Upper lobe of left lung (tissue), 6 donors: ENCODE measurements around the gene MESP2. TPM values are rescaled to one million over a fixed set of nuclear protein-coding genes. Genes with fewer than 3 reads are reported as not detected.
"Not testable (repeated sequence)": the region's sequence is repeated elsewhere in the genome, so short reads cannot be mapped to it uniquely, and the experiment has no call there.

ENCODE experiments used
- ATAC-seq, 2 donors: fragments of 200-7000 bp; cut with Tn5 transposase; one replicate each; pipeline ENCODE4 v1.9.1; 2022; ENCODE audit warnings: mild to moderate bottlenecking in 2 of 2, moderate library complexity in 2 of 2; ENCODE audit not compliant: low FRiP score in 2 of 2
- DNase-seq, 2 donors: peaks; one replicate each; pipeline ENCODE4 v3.0.0-alpha.2; 2019 to 2020
- H3K27ac ChIP-seq, 4 donors: fragments of 200-600 bp; sonication (generic); one replicate each; pipeline ENCODE4 v1.5.1; 2016 to 2019
- H3K27me3 ChIP-seq, 4 donors: fragments of 200-600 bp; sonication (generic); one replicate each; pipeline ENCODE4 v1.5.1; 2017 to 2019
- H3K36me3 ChIP-seq, 4 donors: fragments of 200-600 bp; sonication (generic); one replicate each; pipeline ENCODE4 v1.5.1; 2016 to 2019
- H3K4me1 ChIP-seq, 4 donors: fragments of 200-600 bp; sonication (generic); one replicate each; pipeline ENCODE4 v1.5.1; 2018 to 2019
- H3K4me3 ChIP-seq, 4 donors: fragments of 200-600 bp; sonication (generic); one replicate each; pipeline ENCODE4 v1.5.1; 2017 to 2019; ENCODE audit warnings: mild to moderate bottlenecking in 2 of 4, moderate library complexity in 1 of 4
- H3K9me3 ChIP-seq, 4 donors: fragments of 200-600 bp; sonication (generic); one replicate each; pipeline ENCODE4 v1.5.1; 2018 to 2019
- EP300 ChIP-seq, 4 donors: sonication (generic); formaldehyde crosslinking; IDR thresholded peaks; one replicate each; pipeline ENCODE4 v1.5.1; 2017; ENCODE audit warnings: antibody characterized with exemption in 4 of 4, control low read depth in 2 of 4
- POLR2A ChIP-seq, 4 donors: fragments of 450-650 bp; IDR thresholded peaks; one replicate each; pipeline ENCODE4 v1.5.1; 2016 to 2017; ENCODE audit warnings: antibody characterized with exemption in 4 of 4, mild to moderate bottlenecking in 2 of 4
- POLR2AphosphoS5 ChIP-seq, 2 donors: sonication (generic); formaldehyde crosslinking; IDR thresholded peaks; one replicate each; pipeline ENCODE4 v1.5.1; 2017; ENCODE audit warnings: antibody characterized with exemption in 2 of 2
- WGBS, 2 donors: methylation state at CpG; one replicate each; pipeline ENCODE4 v1.1.5; 2017 to 2018; 5-methylcytosine and 5-hydroxymethylcytosine counted together
- total RNA-seq, 6 donors: library from RNA; depleted of rRNA in 4 of 6; stranded (reverse); fragments of >200 nt in 4 of 6; gene quantifications; one replicate each; pipeline versions ENCODE4 v1.1.0 to v1.2.1, GENCODE V29; 2016 to 2021
- TF ChIP-seq, protein P1 (sequence below), 6 experiments: fragments of 450-650 bp in 4 of 6; fragments of 200-600 bp in 2 of 6; sonication (generic) in 2 of 6; IDR thresholded peaks; one replicate each; pipeline ENCODE4 v1.5.1; 2016 to 2019; ENCODE audit warnings: antibody characterized with exemption in 6 of 6
- donor health status: DM: no; HTN: no; CAD: no; lungs with moderate emphysema.
- donor health status: DM: no; HTN: yes; CAD: no; lungs with severe emphysema.

MESP2 gene
- total RNA-seq, 6 donors from 2014 or later, result 0.26 TPM; not detected in 5

DNA sequence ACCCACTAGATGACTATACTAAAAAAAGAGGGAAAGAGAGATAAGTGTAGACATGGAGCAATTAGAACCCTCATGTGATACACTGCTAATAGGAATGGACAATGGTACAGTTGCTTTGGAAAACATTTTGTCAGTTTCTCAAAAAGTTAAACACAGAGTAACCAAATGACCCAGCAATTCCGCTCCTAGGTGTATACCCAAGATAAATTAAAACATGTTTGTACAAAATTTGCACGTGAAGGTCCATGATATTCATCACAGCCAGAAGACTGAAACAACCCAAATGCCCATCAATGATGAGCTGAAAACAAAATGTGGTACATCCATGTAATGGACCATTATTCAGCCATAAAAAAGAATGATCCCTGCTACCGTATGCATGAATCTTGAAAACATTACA is 11.8 kb downstream of the MESP2 start:
- Histone ChIP-seq H3K27ac (no peak overlapping the region), H3K9me3 (no peaks in the 10 kb centered on the region), H3K36me3 (peaks cover 0 to 14% (median 3%) of the 10 kb centered on the region in 4 donors), H3K4me1 (peaks cover 0 to 4% (median 2%) of the 10 kb centered on the region in 4 donors), H3K4me3 (no peak overlapping the region), H3K27me3 (no peaks in the 10 kb centered on the region)
- TF ChIP-seq, protein P1, sequence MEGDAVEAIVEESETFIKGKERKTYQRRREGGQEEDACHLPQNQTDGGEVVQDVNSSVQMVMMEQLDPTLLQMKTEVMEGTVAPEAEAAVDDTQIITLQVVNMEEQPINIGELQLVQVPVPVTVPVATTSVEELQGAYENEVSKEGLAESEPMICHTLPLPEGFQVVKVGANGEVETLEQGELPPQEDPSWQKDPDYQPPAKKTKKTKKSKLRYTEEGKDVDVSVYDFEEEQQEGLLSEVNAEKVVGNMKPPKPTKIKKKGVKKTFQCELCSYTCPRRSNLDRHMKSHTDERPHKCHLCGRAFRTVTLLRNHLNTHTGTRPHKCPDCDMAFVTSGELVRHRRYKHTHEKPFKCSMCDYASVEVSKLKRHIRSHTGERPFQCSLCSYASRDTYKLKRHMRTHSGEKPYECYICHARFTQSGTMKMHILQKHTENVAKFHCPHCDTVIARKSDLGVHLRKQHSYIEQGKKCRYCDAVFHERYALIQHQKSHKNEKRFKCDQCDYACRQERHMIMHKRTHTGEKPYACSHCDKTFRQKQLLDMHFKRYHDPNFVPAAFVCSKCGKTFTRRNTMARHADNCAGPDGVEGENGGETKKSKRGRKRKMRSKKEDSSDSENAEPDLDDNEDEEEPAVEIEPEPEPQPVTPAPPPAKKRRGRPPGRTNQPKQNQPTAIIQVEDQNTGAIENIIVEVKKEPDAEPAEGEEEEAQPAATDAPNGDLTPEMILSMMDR (IDR thresholded peaks at IDR 0.05), result no peak
- 92 to 94% methylated on average over 3 of the region's 3 CpGs for WGBS, 2 donors
- ATAC-seq, result no peak
- no peak for DNase-seq

DNA sequence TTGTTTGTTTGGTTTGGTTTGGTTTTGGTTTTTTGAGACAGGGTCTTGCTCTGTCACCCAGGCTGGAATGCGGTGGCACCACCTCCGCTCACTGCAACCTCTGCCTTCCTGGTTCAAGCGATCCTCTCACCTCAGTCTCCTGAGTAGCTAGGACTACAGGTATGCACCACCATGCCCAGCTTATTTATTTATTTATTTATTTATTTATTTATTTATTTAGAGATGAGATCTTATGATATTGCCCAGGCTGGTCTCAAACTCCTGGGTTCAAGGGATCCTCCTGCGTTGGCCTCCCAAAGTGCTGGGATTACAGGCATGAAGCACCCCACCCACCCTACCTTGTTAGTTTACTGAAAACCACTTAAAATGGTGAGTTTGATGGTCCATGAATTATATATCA is 12.5 kb downstream of the MESP2 start:
- 96 to 97% methylated on average over 4 of the region's 4 CpGs for WGBS, 2 donors
- H3K27ac ChIP-seq, DNase-seq, H3K9me3 ChIP-seq, H3K4me1 ChIP-seq, H3K27me3 ChIP-seq, H3K4me3 ChIP-seq, ATAC-seq: not testable (repeated sequence)
- H3K36me3 ChIP-seq, result peaks cover 0 to 14% (median 3%) of the 10 kb centered on the region in 4 donors

DNA sequence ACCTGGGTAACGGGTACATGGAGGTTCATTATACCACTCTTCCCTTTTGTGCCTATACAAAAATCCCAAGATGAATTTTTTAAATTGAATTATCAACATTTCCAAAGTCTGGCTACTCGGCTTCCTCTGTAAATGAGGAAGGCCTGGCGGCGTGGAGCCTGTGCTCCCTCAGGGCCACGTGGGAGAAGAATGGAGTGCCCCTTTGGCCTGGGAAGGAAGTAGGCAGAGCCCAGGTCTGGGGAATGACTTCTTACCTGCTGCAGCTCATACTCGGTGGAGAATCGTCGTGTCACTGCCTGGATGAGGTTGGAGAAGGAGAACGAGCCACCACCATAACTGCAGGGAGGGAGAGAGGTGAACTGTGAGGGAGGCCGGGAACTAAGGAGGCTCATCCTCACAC is 14.1 kb downstream of the MESP2 start:
- WGBS, 2 donors, result 78 to 79% methylated on average over 10 of the region's 10 CpGs
- Histone ChIP-seq H3K36me3 (peaks cover 0 to 14% (median 3%) of the 10 kb centered on the region in 4 donors), H3K27me3 (no peaks in the 10 kb centered on the region), H3K4me1 (peaks cover 0 to 8% (median 3%) of the 10 kb centered on the region in 4 donors), H3K4me3 (no peak overlapping the region), H3K27ac (no peak overlapping the region), H3K9me3 (no peaks in the 10 kb centered on the region)
- DNase-seq (no peak), ATAC-seq (no peak)
- no peak for TF ChIP-seq POLR2AphosphoS5 (IDR thresholded peaks at IDR 0.05)
- TF ChIP-seq, protein P1 (IDR thresholded peaks at IDR 0.05), result no peak
- TF ChIP-seq POLR2A (IDR thresholded peaks at IDR 0.05), result no peak
- no peak for TF ChIP-seq EP300 (IDR thresholded peaks at IDR 0.05)

DNA sequence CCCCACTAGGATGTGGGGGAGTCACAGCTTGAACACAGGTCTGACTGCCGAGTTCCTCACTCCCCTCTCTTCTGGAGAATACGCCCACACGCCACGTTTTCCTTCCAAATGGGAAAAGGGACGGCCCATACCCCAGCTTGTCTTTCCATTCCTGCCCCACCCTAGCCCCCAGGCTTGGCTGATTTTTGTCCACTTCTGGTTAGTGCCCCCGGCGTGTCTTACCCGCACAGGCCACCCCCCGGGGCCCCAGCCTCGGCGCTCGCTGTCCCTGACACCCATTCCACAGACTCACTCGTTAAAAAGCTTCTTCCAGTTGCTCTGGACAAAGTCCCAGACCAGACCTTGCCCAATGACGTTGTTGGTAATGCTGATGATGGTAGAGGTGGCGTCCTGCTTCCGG is 14.5 kb downstream of the MESP2 start:
- peaks cover 0 to 14% (median 3%) of the 10 kb centered on the region in 4 donors for H3K36me3 ChIP-seq
- no peak for TF ChIP-seq EP300 (IDR thresholded peaks at IDR 0.05)
- H3K9me3 ChIP-seq, result no peaks in the 10 kb centered on the region
- DNase-seq (no peak), ATAC-seq (no peak)
- no peak overlapping the region for H3K4me3 ChIP-seq
- H3K27ac ChIP-seq, result no peak overlapping the region
- WGBS, 2 donors, result 93 to 95% methylated on average over 16 of the region's 16 CpGs
- peaks cover 0 to 9% (median 3%) of the 10 kb centered on the region in 4 donors for H3K4me1 ChIP-seq
- H3K27me3 ChIP-seq, result no peaks in the 10 kb centered on the region

DNA sequence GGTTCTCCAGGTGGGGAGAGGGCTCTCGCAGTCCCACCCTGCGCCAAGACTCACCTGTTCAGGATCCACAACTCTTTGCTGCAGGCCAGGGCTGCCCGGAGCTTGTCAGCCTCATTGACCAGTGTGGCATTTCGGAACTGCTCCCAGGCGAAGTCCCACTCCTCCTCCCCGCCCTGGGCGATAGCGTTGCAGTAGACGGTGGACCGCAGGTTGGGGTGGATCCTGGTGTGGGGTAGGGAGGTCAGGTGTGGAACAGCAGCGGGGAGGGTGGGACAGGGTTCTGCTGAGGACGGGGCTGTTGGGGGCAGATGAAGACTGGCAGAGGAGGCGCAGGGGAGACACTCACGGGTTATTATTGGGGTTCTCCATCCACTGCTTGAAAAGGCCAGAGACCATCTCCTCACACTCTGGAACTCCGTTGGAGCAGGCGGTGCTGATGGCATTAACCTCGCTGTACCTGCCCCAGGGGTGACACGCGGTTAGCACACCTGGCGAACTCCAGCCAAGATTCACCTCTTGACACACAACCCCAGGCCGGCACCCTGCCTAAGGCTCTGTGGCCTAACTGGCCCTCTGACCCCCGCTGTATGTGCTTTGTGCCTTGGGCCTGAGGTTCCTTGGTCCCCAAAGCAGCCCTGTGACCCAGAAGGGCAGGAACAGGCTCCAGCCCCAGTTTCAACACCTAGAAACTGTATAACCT is 16.1 kb downstream of the MESP2 start:
- no peak for TF ChIP-seq POLR2A (IDR thresholded peaks at IDR 0.05)
- TF ChIP-seq, protein P1 (IDR thresholded peaks at IDR 0.05), result no peak
- no peak for TF ChIP-seq EP300 (IDR thresholded peaks at IDR 0.05)
- no peak for TF ChIP-seq POLR2AphosphoS5 (IDR thresholded peaks at IDR 0.05)
- whole genome bisulfite sequencing, 2 donors, result 91 to 94% methylated on average over 18 to 22 of the region's 22 CpGs
- Histone ChIP-seq H3K4me1 (peaks cover 0 to 9% (median 3%) of the 10 kb centered on the region in 4 donors), H3K9me3 (no peaks in the 10 kb centered on the region), H3K4me3 (no peak overlapping the region), H3K27ac (no peak overlapping the region), H3K27me3 (no peaks in the 10 kb centered on the region), H3K36me3 (peaks cover 0 to 14% (median 3%) of the 10 kb centered on the region in 4 donors)
- ATAC-seq (peak in 1 of 2 donors; percentile 67), DNase-seq (no peak)
